Frontal cortex (tissue), 4 donors: ENCODE data around the gene TBC1D22A. TPM values are rescaled to one million over a fixed set of nuclear protein-coding genes. Genes with fewer than 3 reads are reported as not detected.

Source experiments
- DNase-seq, 2 donors: peaks; one replicate each; pipeline ENCODE4 v3.0.0; 2012; ENCODE audit warnings: low spot score in 2 of 2
- FAIRE-seq: peaks from 2 replicates; lab custom pipeline; 2012; peaks lifted over from hg19 to GRCh38; lab: Jason Lieb, UNC
- total RNA-seq: library from RNA; depleted of rRNA; stranded (reverse); fragments of >200 nt; gene quantifications from one replicate; pipeline ENCODE4 v1.2.3, GENCODE V29; 2014
- donor health status: control.
- donor health status: control.
- donor health status: control.

TBC1D22A gene
- total RNA-seq, 1 donor from 2014 or later: 5.3 TPM

GRCh38 chr22:46958191-46958590 lies 195.7 kb downstream of the TBC1D22A start:
- no peak for DNase-seq
- no peak for FAIRE-seq

GRCh38 chr22:46958658-46959057 lies 196.2 kb downstream of the TBC1D22A start:
- no peak for DNase-seq
- FAIRE-seq: no peak

DNA sequence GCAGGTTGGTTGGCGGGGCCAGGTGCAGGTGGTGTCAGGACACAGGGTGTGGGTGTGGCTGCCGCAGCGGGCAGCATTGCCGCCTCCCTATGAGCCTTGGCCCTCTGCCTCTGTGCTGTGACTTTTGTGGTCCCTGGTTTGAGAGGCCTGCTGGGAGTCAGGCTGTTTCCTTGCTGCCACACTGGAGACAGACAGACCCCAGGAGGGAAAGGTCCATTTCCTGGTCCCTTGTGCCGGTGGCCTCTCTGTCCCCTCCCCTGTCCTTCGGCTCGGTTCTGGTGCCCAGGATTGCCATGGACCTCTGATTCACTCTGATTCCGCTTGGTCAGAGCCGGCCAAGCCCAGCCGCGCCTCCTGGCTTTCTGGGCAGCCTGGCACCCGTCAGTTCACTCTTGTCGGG lies 196.9 kb downstream of the TBC1D22A start:
- no peak for FAIRE-seq
- no peak for DNase-seq

DNA sequence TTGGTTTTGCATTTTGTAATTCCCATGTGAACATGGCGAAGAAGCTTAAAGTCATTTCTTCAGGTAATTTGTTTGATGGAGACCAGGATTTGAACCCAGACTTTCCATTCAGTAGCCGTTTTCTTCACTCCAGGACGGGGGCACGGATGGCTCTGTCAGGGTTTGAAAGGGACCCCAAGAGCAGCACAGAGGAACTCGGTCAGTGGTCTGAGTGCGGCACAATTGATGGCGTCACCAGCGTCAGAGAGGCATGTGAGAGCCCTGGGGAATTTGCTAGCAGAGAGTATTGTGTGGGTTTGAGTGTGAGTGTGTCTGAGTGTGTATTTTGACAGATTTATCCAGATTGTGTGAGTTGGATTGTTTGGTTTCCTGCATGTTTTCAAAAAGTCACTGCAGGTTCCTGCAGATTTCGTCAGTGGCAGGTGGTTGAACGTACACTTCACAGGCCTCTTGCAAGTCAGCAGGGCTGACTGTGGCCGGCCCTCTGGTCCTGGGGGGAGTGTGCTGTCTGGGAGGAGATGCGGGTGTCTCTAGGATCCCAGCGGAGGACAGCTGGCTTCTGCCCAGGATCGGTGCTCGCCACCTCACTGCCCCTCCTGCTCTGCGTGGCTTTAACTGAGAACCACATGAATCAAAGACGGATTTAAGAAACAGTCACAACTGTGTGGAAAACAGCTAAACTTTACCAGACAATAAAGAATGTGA lies 199.3 kb downstream of the TBC1D22A start:
- no peak for FAIRE-seq
- DNase-seq: no peak

- FAIRE-seq (no peak), DNase-seq (no peak)
These were observed 200.0 kb downstream of the TBC1D22A start for GRCh38 chr22:46962406-46962805.

GRCh38 chr22:46963672-46964545 lies 201.5 kb downstream of the TBC1D22A start:
- DNase-seq (no peak), FAIRE-seq (no peak)

- FAIRE-seq (no peak), DNase-seq (no peak)
These were observed 202.5 kb downstream of the TBC1D22A start for GRCh38 chr22:46964773-46965550.

DNA sequence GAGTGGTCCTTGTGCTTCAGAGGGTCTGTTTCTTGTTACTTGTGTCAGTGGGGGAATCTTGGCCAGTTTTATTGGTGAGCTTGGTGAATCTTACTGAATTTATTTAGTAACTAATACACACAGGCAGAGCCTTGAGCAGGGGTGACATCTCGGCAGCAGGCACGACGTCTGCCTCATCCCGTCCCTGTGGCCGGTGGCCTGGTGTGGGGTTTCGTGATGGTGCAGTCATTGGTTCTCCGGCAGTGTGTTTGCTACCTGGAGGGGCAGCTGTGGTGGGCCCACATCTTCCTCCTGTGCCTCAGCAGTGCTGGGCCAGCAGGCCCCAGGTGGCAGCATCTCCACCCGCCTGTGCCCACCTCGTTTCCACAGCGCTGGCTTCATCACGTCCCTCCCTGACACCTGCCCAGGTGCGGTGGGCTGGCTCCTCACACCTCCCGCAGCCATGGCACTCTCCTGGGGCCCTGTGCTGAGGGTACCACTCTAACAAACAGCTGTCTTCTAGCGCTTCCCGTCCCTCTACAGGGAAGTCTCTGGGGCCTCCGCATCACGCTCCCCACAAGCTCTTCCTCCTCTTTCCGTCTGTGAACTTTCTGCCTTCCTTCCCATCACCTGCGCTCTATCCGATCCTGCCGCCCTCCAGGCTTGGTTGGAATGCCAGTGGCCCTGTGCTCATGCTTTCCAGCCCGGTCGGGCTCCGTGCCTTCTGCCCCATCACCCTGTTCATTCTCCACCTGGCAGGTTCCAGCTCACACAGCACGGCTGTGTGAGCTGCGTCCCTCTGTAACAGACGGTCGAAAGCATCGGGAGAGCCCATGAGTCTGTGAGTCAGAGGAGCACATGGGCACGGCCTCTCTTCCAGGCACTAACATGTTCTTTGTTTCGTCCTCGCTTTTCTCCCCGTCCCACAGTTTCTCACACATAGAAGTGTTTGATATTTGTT lies 203.4 kb downstream of the TBC1D22A start:
- DNase-seq: no peak
- FAIRE-seq: no peak

DNA sequence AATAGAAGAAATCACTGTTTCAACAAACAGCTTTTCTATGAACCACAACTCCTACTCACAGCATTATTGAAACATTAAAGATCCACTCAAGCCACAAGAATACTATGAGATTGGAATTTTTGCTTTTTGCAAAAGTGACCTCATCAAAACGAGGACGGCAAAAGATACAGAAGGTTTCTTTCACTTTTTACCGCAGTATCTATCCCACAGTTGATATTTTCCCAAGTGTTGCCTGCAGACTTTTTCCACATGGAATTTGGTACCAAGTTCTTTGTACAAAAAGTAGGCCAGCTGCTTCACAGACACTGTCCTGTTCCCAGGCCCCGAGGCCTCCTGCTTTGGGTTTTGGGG lies 204.0 kb downstream of the TBC1D22A start:
- FAIRE-seq (no peak), DNase-seq (no peak)

GRCh38 chr22:46966846-46967245 lies 204.4 kb downstream of the TBC1D22A start:
- DNase-seq (no peak), FAIRE-seq (no peak)

- DNase-seq (no peak), FAIRE-seq (no peak)
These were observed 205.3 kb downstream of the TBC1D22A start for GRCh38 chr22:46967445-46968358.

- DNase-seq (no peak), FAIRE-seq (no peak)
These were observed 205.9 kb downstream of the TBC1D22A start for GRCh38 chr22:46968359-46968740.

DNA sequence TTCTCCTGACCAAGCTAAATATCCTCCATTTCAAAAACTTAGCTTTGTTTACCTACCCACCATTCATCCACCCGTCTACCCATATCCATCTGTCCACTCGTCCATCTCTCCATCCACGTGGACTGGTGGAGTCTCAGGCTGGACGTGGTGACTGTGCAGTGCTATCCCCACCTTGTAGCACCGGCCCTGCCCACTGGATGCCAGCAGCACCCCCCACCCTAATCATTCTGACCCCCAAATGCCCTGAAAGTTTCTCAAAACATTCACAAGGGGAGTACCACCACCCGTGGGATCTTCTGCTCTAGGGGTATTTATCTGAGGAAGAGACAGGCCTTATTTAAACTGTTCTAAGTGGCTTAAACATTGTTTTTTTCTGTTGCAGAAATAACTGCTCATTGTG lies 206.4 kb downstream of the TBC1D22A start:
- FAIRE-seq: no peak

DNA sequence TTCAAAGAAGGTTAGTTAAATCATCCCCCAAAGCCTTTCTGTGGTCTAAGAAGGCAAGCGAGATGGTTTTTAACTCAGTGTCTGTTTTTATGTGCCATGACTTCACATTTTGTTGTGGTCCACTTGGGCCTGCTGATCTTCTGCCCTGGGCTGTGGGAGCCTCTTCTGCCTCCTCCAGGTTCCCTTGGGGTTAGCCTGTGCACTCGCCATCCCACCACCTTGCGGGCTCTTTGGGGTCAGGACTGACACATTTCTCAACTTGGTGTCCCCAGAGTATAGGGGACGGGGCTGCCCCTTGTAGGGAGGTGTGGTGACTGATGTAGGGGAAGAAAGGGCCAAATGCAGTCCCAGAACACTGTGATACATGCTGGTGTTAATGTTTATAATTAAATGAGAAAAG lies 207.0 kb downstream of the TBC1D22A start:
- no peak for DNase-seq
- no peak for FAIRE-seq

More for the DNA sequence above, 206.4 kb downstream of the TBC1D22A start:
- DNase-seq: no peak

DNA sequence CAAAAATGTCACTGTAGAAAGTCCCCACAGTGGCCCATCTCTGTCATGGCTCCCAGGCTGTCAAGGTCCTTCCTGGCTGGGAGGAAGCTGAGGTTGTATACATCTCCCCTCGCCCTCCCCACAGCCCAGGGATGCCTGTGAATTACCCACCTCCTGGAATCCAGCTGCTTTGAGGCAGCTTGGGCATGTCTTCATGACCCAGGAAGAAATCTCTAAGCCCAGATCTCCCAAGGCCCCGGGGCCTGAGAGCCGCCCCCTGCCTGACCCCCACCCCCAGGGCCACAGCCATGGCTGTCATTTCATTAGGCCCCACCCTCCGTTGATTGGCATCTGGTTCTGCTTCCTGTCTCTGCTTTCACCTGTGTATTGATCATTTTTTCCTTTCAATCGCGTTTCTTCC lies 207.5 kb downstream of the TBC1D22A start:
- no peak for FAIRE-seq
- DNase-seq: no peak

- FAIRE-seq (no peak), DNase-seq (no peak)
These were observed 208.1 kb downstream of the TBC1D22A start for GRCh38 chr22:46970411-46971098.

DNA sequence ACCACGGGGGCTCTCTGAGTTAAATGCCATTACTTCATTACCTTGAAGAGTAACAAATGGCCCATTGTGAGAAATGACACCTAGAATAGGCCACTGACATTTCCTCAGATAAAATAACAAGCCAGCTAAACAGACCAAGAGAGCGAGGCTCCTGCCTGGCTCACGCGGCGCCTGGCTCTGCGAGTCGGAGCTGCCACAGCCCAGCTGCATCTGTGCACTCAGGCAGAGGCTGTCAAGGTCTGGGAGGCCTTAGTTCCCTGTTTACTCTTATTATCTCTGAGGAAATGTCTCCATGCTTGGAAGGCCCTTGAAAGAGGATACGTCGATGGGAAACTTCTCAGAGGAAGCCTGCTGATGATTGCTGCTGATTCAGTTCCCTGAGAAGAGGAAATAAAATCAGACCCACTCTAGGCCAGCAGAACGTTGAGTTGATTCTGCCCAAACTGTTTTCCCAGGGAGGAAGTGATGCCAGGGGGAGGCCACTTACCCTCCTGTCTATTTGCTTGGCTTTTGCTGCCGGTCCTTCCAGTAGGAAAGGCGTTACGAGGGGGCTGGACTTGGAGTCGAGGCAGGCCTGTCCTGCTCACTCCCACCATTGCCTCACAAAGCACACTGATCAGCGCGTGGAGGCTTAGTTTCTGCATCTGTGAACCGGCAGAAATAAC lies 208.8 kb downstream of the TBC1D22A start:
- DNase-seq: peak; percentile 57 to 65
- no peak for FAIRE-seq
